WI38 (cell line): ENCODE results near the gene CFAP45.

ENCODE experiments used
- H3K4me3 ChIP-seq: 2 replicates; pipeline ENCODE4 v1.5.1; 2011; ENCODE audit warnings: low read depth, mild to moderate bottlenecking, control low read depth, low read length
- TF ChIP-seq, protein P1 (sequence below): IDR thresholded peaks from 2 replicates; pipeline ENCODE4 v1.5.1; 2012; ENCODE audit warnings: low read depth, mild to moderate bottlenecking, control low read depth, low read length

Gene CFAP45

DNA sequence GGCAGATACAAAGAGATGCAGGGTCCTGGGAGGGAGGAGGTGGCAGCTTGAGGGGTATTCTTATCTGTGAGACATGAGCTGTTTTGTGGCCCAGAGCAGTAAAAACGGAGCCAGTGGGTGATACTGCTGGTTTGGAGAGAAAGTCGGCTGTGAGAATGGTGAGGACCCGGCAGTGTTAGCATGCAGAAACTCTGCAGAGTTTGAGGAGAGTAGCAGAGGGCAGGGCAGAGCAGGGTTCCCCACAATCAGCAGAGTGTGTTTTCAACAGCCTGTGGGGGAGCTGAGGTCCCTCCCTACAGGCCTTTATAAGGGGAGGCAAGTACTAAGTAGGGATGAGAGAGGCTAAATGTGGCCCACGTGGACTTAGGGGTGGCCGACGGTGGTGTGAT lies 72.9 kb downstream of the CFAP45 start:
- TF ChIP-seq, protein P1, sequence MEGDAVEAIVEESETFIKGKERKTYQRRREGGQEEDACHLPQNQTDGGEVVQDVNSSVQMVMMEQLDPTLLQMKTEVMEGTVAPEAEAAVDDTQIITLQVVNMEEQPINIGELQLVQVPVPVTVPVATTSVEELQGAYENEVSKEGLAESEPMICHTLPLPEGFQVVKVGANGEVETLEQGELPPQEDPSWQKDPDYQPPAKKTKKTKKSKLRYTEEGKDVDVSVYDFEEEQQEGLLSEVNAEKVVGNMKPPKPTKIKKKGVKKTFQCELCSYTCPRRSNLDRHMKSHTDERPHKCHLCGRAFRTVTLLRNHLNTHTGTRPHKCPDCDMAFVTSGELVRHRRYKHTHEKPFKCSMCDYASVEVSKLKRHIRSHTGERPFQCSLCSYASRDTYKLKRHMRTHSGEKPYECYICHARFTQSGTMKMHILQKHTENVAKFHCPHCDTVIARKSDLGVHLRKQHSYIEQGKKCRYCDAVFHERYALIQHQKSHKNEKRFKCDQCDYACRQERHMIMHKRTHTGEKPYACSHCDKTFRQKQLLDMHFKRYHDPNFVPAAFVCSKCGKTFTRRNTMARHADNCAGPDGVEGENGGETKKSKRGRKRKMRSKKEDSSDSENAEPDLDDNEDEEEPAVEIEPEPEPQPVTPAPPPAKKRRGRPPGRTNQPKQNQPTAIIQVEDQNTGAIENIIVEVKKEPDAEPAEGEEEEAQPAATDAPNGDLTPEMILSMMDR = no peak
- H3K4me3 ChIP-seq = no peak overlapping the region

DNA sequence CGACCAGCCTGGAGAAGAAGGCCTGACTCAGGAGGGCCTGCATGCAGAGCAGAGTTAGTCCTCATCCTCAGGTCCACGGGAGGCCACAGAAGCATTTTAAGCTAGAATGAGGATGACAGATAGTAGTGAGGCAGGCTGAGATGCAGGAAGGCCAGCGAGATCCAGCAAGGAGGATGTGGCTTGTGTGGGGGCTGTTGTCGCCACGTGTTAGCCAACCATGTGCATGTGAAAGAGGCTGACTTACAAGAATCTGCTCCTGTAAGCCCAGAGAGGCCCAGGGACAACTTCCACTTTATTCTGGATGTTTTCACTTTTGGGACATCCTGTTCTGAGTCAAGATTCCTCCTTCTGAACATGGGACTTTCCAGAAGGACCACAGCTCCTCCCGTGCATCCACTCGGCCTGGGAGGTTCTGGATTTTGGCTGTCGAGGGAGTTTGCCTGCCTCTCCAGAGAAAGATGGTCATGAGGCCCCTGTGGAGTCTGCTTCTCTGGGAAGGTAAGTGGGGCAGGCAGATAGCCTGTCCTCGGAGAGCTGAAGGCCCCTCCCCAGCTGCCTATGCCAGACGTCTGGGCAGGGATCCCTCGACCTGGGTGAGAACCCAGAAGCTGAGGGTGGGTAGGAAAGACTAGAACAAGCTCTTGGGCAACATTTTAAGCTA lies 73.4 kb downstream of the CFAP45 start, which contains the start of gene SLAMF8:
TSS of gene SLAMF8 (plus strand) at position 433 of the 661 bp plus-strand sequence. CDS start at position 459, 26 bp downstream.
- no peak within 1 kb of the TSS for H3K4me3 ChIP-seq
- TF ChIP-seq, protein P1 = no peak

- no peak overlapping the region for H3K4me3 ChIP-seq
- TF ChIP-seq, protein P1 = no peak
Observed at GRCh38 chr1:159825564-159825963, 74.4 kb downstream of the CFAP45 start.

DNA sequence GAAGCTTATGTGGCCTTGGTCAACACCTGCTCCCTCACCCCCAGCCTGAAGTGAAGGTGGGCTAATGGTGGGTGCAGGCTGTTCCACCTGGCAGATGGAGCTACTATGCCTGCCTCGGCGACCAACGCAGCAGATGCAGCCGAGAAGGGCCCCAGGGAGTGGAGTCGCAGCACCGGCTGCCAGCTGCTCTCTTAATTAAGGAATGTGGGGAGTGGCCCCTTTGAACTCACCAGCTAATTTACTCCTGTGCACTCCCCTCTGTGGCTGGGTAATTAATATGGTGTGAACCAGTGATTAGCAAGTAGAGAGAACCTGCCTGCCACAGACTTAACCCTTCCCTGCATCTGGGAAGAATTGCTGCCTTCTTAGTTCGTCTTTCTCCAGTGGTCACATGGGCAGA lies 76.6 kb downstream of the CFAP45 start:
- no peak overlapping the region for H3K4me3 ChIP-seq
- TF ChIP-seq, protein P1 = no peak
